Kidney epithelial cell (primary cell): ENCODE results near the gene FMO4. TPM values are rescaled to one million over a fixed set of nuclear protein-coding genes. Genes with fewer than 3 reads are reported as not detected.
"Not testable (repeated sequence)": the region's sequence is repeated elsewhere in the genome, so short reads cannot be mapped to it uniquely, and the experiment has no call there.

Source experiments
- DNase-seq: peaks from one replicate; pipeline ENCODE4 v3.0.0-alpha.2; 2010; ENCODE audit warnings: low read depth
- H3K27me3 ChIP-seq: 2 replicates; pipeline ENCODE4 v1.6.0; 2011; ENCODE audit warnings: low read length; ENCODE audit not compliant: control insufficient read depth, insufficient read depth
- H3K36me3 ChIP-seq: 2 replicates; pipeline ENCODE4 v1.5.1; 2011; ENCODE audit warnings: low read length; ENCODE audit not compliant: control insufficient read depth, insufficient read depth
- H3K4me3 ChIP-seq: 2 replicates; pipeline ENCODE4 v1.5.1; 2011; ENCODE audit warnings: low read depth, mild to moderate bottlenecking, control low read depth, low read length
- CTCF ChIP-seq: IDR thresholded peaks from 2 replicates; pipeline ENCODE4 v1.5.1; 2011; ENCODE audit warnings: mild to moderate bottlenecking, moderate library complexity, low read length, control low read depth, inconsistent platforms; ENCODE audit not compliant: insufficient read depth, poor library complexity, severe bottlenecking
- total RNA-seq: library from RNA; depleted of rRNA; stranded (reverse); fragments of >200 nt; gene quantifications from 2 replicates; pipeline ENCODE4 v1.2.3, GENCODE V29; 2015

The FMO4 gene
- total RNA-seq, 1 donor from 2014 or later: 0.84 TPM

- TF ChIP-seq CTCF: no peak
- Histone ChIP-seq H3K36me3 (no peaks in the 10 kb centered on the region), H3K27me3 (no peaks in the 10 kb centered on the region), H3K4me3 (no peak overlapping the region)
- no peak for DNase-seq
Measured at GRCh38 chr1:171311771-171312558, 2.0 kb upstream of the FMO4 start.

DNA sequence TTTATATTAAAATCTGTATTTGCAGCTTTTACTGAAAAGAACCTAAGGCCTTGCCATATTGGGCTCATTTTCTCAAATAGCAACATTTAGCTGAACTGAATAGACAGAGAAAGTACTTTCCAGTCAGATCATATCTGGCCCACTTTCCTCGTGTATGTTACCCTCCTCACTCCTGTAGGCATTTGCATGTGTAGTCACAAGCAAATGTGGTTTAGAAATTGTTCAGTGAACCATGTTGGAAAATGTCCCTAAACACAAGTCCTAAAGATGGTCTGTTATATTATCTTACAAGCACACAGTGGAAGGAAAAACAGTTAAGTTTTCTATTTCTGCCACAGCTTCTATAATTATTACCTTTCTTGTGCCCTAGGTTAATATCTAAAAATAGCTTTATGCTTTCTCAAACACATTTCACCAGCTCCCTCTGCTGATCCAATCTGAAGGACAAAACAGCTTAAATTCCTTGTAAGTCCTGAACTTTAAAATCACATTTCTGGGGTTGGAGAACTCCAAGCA is 606 bp upstream of the FMO4 start:
- Histone ChIP-seq H3K4me3 (no peak overlapping the region), H3K27me3 (no peaks in the 10 kb centered on the region), H3K36me3 (no peaks in the 10 kb centered on the region)
- TF ChIP-seq CTCF: no peak
- no peak for DNase-seq

DNA sequence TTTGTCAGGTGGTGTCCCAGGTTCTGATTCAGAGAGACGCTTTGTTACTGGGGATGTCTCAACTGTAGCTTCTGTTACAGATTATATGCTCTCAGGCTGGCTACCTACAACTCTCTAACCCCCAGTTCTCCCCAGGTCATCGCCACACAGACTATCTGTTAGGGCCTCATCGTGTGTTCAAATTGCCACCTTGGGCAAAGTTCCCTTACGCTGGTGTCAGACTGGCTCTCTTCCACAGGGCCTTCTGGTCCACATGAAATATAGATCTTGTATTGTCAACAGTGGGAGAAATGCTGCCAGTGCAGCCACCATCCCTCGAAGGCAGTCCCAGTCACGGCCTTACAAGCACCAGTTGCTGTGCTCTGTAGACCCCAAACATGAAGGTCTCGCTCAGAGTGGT is 15.3 kb downstream of the FMO4 start:
- TF ChIP-seq CTCF: no peak
- DNase-seq: no peak
- Histone ChIP-seq H3K27me3 (no peaks in the 10 kb centered on the region), H3K4me3 (no peak overlapping the region), H3K36me3 (no peaks in the 10 kb centered on the region)

GRCh38 chr1:171334024-171334640 is 20.1 kb downstream of the FMO4 start:
- DNase-seq: no peak
- TF ChIP-seq CTCF: no peak
- no peaks in the 10 kb centered on the region for H3K27me3 ChIP-seq
- H3K36me3 ChIP-seq: no peaks in the 10 kb centered on the region
- H3K4me3 ChIP-seq: no peak overlapping the region

DNA sequence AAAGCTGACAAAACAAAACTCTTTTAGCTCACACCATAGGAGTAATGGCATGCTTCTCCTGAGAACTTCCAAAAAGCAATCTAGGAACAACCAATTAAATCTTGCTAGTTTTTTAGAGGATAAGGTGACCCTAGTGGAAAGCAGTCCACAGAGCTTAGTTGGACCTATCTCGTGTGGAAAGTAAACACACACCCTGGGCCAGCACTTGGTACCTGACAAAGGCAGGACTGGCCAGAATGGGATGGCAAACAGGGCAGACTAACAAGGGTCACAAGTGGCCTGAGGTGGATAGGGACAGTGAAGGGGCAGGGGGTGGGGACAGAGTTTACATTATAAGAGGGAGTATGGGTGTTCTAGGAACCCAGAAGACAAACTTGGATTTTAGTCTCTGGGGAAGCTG is 22.0 kb downstream of the FMO4 start:
- TF ChIP-seq CTCF: no peak
- Histone ChIP-seq H3K36me3 (no peaks in the 10 kb centered on the region), H3K4me3 (no peak overlapping the region), H3K27me3 (no peaks in the 10 kb centered on the region)
- no peak for DNase-seq

DNA sequence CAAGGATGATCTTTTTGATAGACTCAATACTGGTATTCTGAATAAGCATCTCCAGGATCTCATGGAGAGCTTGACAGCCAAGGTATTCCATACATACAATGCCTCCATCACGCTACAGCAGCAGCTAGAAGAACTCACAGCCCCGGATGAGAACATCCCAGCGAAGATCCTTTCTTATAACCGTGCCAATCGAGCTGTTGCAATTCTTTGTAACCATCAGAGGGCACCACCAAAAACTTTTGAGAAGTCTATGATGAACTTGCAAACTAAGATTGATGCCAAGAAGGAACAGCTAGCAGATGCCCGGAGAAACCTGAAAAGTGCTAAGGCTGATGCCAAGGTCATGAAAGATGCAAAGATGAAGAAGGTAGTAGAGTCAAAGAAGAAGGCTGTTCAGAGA is 25.4 kb downstream of the FMO4 start:
- not testable (repeated sequence) for H3K36me3 ChIP-seq, H3K4me3 ChIP-seq, DNase-seq, H3K27me3 ChIP-seq
